CD14-positive monocyte (primary cell): ENCODE results near the gene ZNF414. TPM values are rescaled to one million over a fixed set of nuclear protein-coding genes. Genes with fewer than 3 reads are reported as not detected.

ENCODE experiments used
- DNase-seq, 3 donors: peaks; one replicate each; pipeline ENCODE4 v3.0.0-alpha.2; 2011 to 2022
- H2AFZ ChIP-seq: 2 replicates; pipeline ENCODE4 v1.6.0; 2012; ENCODE audit warnings: mild to moderate bottlenecking, low read depth, low read length, inconsistent platforms; ENCODE audit not compliant: insufficient read depth, poor library complexity, severe bottlenecking
- H3K27ac ChIP-seq, 2 donors: 1 replicate in 1 of 2; 2 replicates in 1 of 2; pipeline ENCODE4 v1.5.1; 2012 to 2013; ENCODE audit warnings: low read length in 2 of 2, control low read depth in 1 of 2, inconsistent platforms in 1 of 2, low read depth in 1 of 2, mild to moderate bottlenecking in 1 of 2
- H3K27me3 ChIP-seq, 2 donors: one replicate each; pipeline versions ENCODE4 v1.6.0 to v1.6.1; 2011 to 2013; ENCODE audit warnings: low read length in 2 of 2; ENCODE audit not compliant: control insufficient read depth in 2 of 2, insufficient read depth in 2 of 2
- H3K36me3 ChIP-seq, 2 donors: replicated peaks in 1 of 2; 1 replicate in 1 of 2; 2 replicates in 1 of 2; pipeline versions ENCODE4 v1.5.1 to v1.6.1; 2012 to 2013; ENCODE audit warnings: low read length in 2 of 2, control low read depth in 1 of 2, inconsistent platforms in 1 of 2, mild to moderate bottlenecking in 1 of 2; ENCODE audit not compliant: insufficient read depth in 2 of 2, control insufficient read depth in 1 of 2
- H3K4me1 ChIP-seq, 2 donors: 1 replicate in 1 of 2; 2 replicates in 1 of 2; pipeline versions ENCODE4 v1.5.1 to v1.6.1; 2012 to 2013; ENCODE audit warnings: low read length in 2 of 2, control low read depth in 1 of 2, inconsistent platforms in 1 of 2, mild to moderate bottlenecking in 1 of 2, moderate library complexity in 1 of 2; ENCODE audit not compliant: insufficient read depth in 2 of 2, control insufficient read depth in 1 of 2
- H3K4me2 ChIP-seq: replicated peaks from 2 replicates; pipeline ENCODE3; 2012; ENCODE audit warnings: low read length, moderate library complexity, mild to moderate bottlenecking; ENCODE audit not compliant: poor library complexity, severe bottlenecking; ENCODE audit errors: extremely low read depth
- H3K4me3 ChIP-seq, 3 experiments: fragments of 200-600 bp in 1 of 3; sonication (generic) in 1 of 3; replicated peaks in 1 of 3; 1 replicate in 2 of 3; 2 replicates in 1 of 3; pipeline ENCODE4 v1.5.1; 2011 to 2013; ENCODE audit warnings: low read length in 3 of 3, mild to moderate bottlenecking in 3 of 3, control low read depth in 2 of 3, low read depth in 2 of 3, inconsistent platforms in 1 of 3, moderate library complexity in 1 of 3
- H3K79me2 ChIP-seq: 2 replicates; pipeline ENCODE4 v1.6.0; 2012; ENCODE audit warnings: mild to moderate bottlenecking, control low read depth, inconsistent platforms, low read length, moderate library complexity; ENCODE audit not compliant: insufficient read depth
- H3K9ac ChIP-seq: 2 replicates; pipeline ENCODE4 v1.6.0; 2017; ENCODE audit warnings: low read length, mild to moderate bottlenecking; ENCODE audit not compliant: insufficient read depth, poor library complexity, severe bottlenecking
- H3K9me3 ChIP-seq, 2 donors: replicated peaks in 1 of 2; 1 replicate in 1 of 2; 2 replicates in 1 of 2; pipeline versions ENCODE4 v1.5.1 to v1.6.1; 2012 to 2013; ENCODE audit warnings: low read length in 2 of 2, control low read depth in 1 of 2; ENCODE audit not compliant: control insufficient read depth in 1 of 2, insufficient read depth in 1 of 2
- H4K20me1 ChIP-seq: 2 replicates; pipeline ENCODE4 v1.6.0; 2012; ENCODE audit warnings: mild to moderate bottlenecking, low read length, control low read depth, moderate library complexity; ENCODE audit not compliant: insufficient read depth
- H3K27ac Mint-ChIP-seq, 7 donors: one replicate each; pipeline ENCODE4 v1.8.0; 2020; ENCODE audit warnings: mild to moderate bottlenecking in 7 of 7, mixed read lengths in 7 of 7, moderate library complexity in 6 of 7, inconsistent platforms in 2 of 7
- H3K27me3 Mint-ChIP-seq, 3 donors: one replicate each; pipeline ENCODE4 v1.8.0; 2021 to 2022; ENCODE audit warnings: low read depth in 3 of 3, mild to moderate bottlenecking in 3 of 3, mixed read lengths in 3 of 3, moderate library complexity in 3 of 3, inconsistent platforms in 1 of 3
- H3K36me3 Mint-ChIP-seq, 2 donors: one replicate each; pipeline ENCODE4 v1.8.0; 2020; ENCODE audit warnings: mixed read lengths in 2 of 2, inconsistent platforms in 1 of 2, mild to moderate bottlenecking in 1 of 2
- H3K4me1 Mint-ChIP-seq: one replicate; pipeline ENCODE4 v1.8.0; 2020; ENCODE audit warnings: mild to moderate bottlenecking, mixed read lengths
- H3K4me3 Mint-ChIP-seq, 2 donors: one replicate each; pipeline ENCODE4 v1.8.0; 2020; ENCODE audit warnings: mild to moderate bottlenecking in 2 of 2, mixed read lengths in 2 of 2, moderate library complexity in 1 of 2
- H3K9me3 Mint-ChIP-seq, 7 donors: one replicate each; pipeline ENCODE4 v1.8.0; 2020 to 2022; ENCODE audit warnings: mixed read lengths in 7 of 7, mild to moderate bottlenecking in 6 of 7, moderate library complexity in 6 of 7, inconsistent platforms in 2 of 7
- CTCF ChIP-seq: fragments of 200-600 bp; IDR thresholded peaks from one replicate; pipeline ENCODE4 v1.8.0; 2022; ENCODE audit warnings: antibody characterized with exemption, mild to moderate bottlenecking
- WGBS: methylation state at CpG from one replicate; pipeline ENCODE4 v1.1.5; 2013; ENCODE audit warnings: missing lambda C conversion rate; ENCODE audit not compliant: insufficient coverage; 5-methylcytosine and 5-hydroxymethylcytosine counted together
- intact Hi-C, 2 donors: fragments of 100-400 bp; cut with micrococcal nuclease; formaldehyde crosslinking; loops; one replicate each; pipeline versions ENCODE4 v1.15.0 to v1.15.1; 2023
- polyA plus RNA-seq, 3 donors: library from polyadenylated mRNA; depleted of rRNA in 1 of 3; unstranded in 2 of 3; stranded (reverse) in 1 of 3; fragments of 300-500 nt in 2 of 3; fragments of >200 nt in 1 of 3; fragmentation: Illumina TruSeq in 2 of 3; gene quantifications; 1 replicate in 2 of 3; 2 replicates in 1 of 3; pipeline ENCODE4 v1.2.3, GENCODE V29; 2012 to 2021

ZNF414 gene
- polyA plus RNA-seq, 3 donors = 4.1 to 21.1 (median 4.7) TPM

GRCh38 chr19:8504919-8505318, 9.0 kb downstream of the ZNF414 start:
- Histone ChIP-seq H3K36me3 (peaks cover 0 to 5% of the 10 kb centered on the region in 2 donors), H3K27ac (peak overlapping the region; percentile 78 to 83), H4K20me1 (peaks cover 13% of the 10 kb centered on the region), H3K9ac (peak overlapping the region; percentile 25), H3K4me1 (peaks cover 59 to 76% of the 10 kb centered on the region in 2 donors), H3K9me3 (no peaks in the 10 kb centered on the region), H3K4me2 (peak overlapping the region; percentile 85), H3K4me3 (peak overlapping the region in 1 of 3 experiments; percentile 87), H3K79me2 (peaks cover 43% of the 10 kb centered on the region), H3K27me3 (no peaks in the 10 kb centered on the region), H2AFZ (no peak overlapping the region)
- H3K4me3 Mint-ChIP-seq = peak overlapping the region; percentile 91 to 95
- no peak for TF ChIP-seq CTCF
- peak overlapping the region; percentile 95 to 98 (median 97) for H3K27ac Mint-ChIP-seq
- intact Hi-C loops = loop anchor here (5.0 to 10.0 kb wide), 3 partner anchors 33 to 93 kb away; partner anchors contain the start of genes HNRNPM (in 1 of the 2) and MARCHF2 (in 1 of the 2)
- no peak for DNase-seq
- H3K36me3 Mint-ChIP-seq = peaks cover 0 to 26% of the 10 kb centered on the region in 2 donors
- peaks cover 0 to 1% (median 0%) of the 10 kb centered on the region in 7 donors for H3K9me3 Mint-ChIP-seq
- peaks cover 64% of the 10 kb centered on the region for H3K4me1 Mint-ChIP-seq
- 39% methylated on average over 4 of the region's 6 CpGs for WGBS
- H3K27me3 Mint-ChIP-seq = peaks cover 0 to 3% (median 2%) of the 10 kb centered on the region in 3 donors

GRCh38 chr19:8504171-8504570, 9.8 kb downstream of the ZNF414 start:
- 3% methylated on average over 4 of the region's 7 CpGs for WGBS
- H3K4me3 ChIP-seq = peak overlapping the region in 1 of 3 experiments; percentile 87
- peaks cover 4 to 27% of the 10 kb centered on the region in 2 donors for H3K36me3 Mint-ChIP-seq
- peaks cover 66 to 83% of the 10 kb centered on the region in 2 donors for H3K4me1 ChIP-seq
- peaks cover 50% of the 10 kb centered on the region for H3K79me2 ChIP-seq
- TF ChIP-seq CTCF = no peak
- H4K20me1 ChIP-seq = peaks cover 20% of the 10 kb centered on the region
- H3K27ac ChIP-seq = peak overlapping the region; percentile 78 to 83
- peak overlapping the region; percentile 8 for H3K9ac ChIP-seq
- H3K4me3 Mint-ChIP-seq = peak overlapping the region; percentile 91 to 95
- intact Hi-C loops = loop anchor here in 1 of 2 donors (10.0 kb wide), 1 partner anchor 59 kb away; the partner anchor contains the start of gene HNRNPM
- H3K4me1 Mint-ChIP-seq = peaks cover 70% of the 10 kb centered on the region
- no peak overlapping the region for H2AFZ ChIP-seq
- H3K27me3 Mint-ChIP-seq = peaks cover 0 to 3% (median 2%) of the 10 kb centered on the region in 3 donors
- peaks cover 0 to 1% (median 0%) of the 10 kb centered on the region in 7 donors for H3K9me3 Mint-ChIP-seq
- H3K9me3 ChIP-seq = no peaks in the 10 kb centered on the region
- peak; percentile 24 to 55 (median 49) for DNase-seq
- H3K27ac Mint-ChIP-seq = peak overlapping the region; percentile 95 to 98 (median 97)
- peak overlapping the region; percentile 85 for H3K4me2 ChIP-seq
- H3K27me3 ChIP-seq = no peaks in the 10 kb centered on the region
- H3K36me3 ChIP-seq = peaks cover 3 to 8% of the 10 kb centered on the region in 2 donors
